BE2C (cell line): ENCODE results near the gene TSPAN18.
A peak's percentile ranks its signal among the peaks of the same experiment; 100 is the strongest.

ENCODE experiments used
- DNase-seq: peaks from one replicate; pipeline ENCODE4 v3.0.0-alpha.2; 2020
- H3K27me3 ChIP-seq: fragments of 250-450 bp; sonication (Bioruptor Pico); 2 replicates; pipeline ENCODE4 v1.5.1; 2020; ENCODE audit warnings: mild to moderate bottlenecking
- H3K36me3 ChIP-seq: fragments of 250-450 bp; sonication (Bioruptor Pico); 2 replicates; pipeline ENCODE4 v1.5.1; 2020; ENCODE audit warnings: mild to moderate bottlenecking
- H3K4me1 ChIP-seq: fragments of 250-450 bp; sonication (Bioruptor Pico); 2 replicates; pipeline ENCODE4 v1.5.1; 2020
- H3K4me3 ChIP-seq: 2 replicates; pipeline ENCODE4 v1.5.1; 2011; ENCODE audit warnings: low read depth, low read length
- H3K9me3 ChIP-seq: fragments of 250-450 bp; sonication (Bioruptor Pico); 2 replicates; pipeline ENCODE4 v1.5.1; 2020
- TF ChIP-seq, protein P1 (sequence below): IDR thresholded peaks from 2 replicates; pipeline ENCODE4 v1.5.1; 2012; ENCODE audit warnings: mild to moderate bottlenecking, low read depth, low read length

Gene TSPAN18

GRCh38 chr11:44754876-44755555 lies 28.3 kb downstream of the TSPAN18 start:
- Histone ChIP-seq H3K4me1 (peaks cover 25% of the 10 kb centered on the region), H3K9me3 (no peaks in the 10 kb centered on the region), H3K36me3 (no peaks in the 10 kb centered on the region), H3K27me3 (no peaks in the 10 kb centered on the region), H3K4me3 (no peak overlapping the region)
- TF ChIP-seq, protein P1, sequence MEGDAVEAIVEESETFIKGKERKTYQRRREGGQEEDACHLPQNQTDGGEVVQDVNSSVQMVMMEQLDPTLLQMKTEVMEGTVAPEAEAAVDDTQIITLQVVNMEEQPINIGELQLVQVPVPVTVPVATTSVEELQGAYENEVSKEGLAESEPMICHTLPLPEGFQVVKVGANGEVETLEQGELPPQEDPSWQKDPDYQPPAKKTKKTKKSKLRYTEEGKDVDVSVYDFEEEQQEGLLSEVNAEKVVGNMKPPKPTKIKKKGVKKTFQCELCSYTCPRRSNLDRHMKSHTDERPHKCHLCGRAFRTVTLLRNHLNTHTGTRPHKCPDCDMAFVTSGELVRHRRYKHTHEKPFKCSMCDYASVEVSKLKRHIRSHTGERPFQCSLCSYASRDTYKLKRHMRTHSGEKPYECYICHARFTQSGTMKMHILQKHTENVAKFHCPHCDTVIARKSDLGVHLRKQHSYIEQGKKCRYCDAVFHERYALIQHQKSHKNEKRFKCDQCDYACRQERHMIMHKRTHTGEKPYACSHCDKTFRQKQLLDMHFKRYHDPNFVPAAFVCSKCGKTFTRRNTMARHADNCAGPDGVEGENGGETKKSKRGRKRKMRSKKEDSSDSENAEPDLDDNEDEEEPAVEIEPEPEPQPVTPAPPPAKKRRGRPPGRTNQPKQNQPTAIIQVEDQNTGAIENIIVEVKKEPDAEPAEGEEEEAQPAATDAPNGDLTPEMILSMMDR: no peak
- peak; percentile 63 for DNase-seq

DNA sequence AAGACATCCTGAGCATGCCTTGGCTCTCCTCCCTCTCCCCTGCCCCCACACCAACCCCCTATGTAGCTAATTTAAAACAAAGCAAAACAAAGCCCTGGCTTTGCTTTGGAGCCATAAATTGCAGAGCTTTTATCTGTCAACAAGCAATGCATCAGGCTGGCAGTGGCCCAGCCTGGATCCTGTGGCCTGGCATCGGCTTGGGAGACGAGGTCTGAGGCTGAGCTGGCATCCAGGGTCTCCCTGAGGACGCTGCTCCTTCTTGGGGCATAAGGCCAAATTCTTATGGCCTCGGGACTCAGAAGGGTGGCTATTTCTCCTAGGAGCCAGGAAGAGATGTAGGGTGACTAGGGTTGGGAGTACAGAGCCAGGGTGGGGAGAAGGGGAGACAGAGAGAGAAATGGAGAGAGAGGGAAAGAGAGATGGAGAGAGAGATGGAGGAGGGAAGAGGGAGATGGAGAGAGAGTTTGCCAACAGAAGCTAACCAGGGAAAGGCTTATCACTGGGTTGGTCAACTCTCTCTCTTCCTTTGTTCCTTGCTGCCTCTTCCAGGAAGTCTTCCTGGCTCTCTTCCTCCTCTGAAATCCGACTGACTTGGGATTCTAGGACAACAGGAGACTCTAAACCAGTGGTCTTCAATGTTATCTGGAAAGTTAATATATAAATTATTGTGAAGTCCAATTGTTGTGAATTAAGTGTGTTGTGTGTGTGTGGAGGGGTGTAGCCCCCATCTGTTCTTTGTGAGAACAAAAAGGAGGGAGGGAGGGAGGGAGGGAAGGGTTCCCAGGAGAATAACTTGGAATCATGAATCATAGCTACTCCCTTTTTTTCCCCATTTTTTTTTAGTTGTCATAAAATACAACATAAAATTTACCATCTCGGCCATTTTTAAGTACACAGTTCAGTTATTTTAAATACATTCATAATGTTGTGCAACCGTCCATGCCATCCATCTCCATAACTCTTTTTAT lies 29.1 kb downstream of the TSPAN18 start:
- TF ChIP-seq, protein P1: no peak
- H3K9me3 ChIP-seq: no peaks in the 10 kb centered on the region
- H3K4me3 ChIP-seq: no peak overlapping the region
- H3K27me3 ChIP-seq: no peaks in the 10 kb centered on the region
- peak; percentile 31 for DNase-seq
- no peaks in the 10 kb centered on the region for H3K36me3 ChIP-seq
- peaks cover 30% of the 10 kb centered on the region for H3K4me1 ChIP-seq

GRCh38 chr11:44758983-44759382 lies 32.2 kb downstream of the TSPAN18 start:
- Histone ChIP-seq H3K9me3 (no peaks in the 10 kb centered on the region), H3K4me3 (no peak overlapping the region), H3K36me3 (no peaks in the 10 kb centered on the region), H3K27me3 (no peaks in the 10 kb centered on the region), H3K4me1 (peaks cover 37% of the 10 kb centered on the region)
- DNase-seq: no peak
- TF ChIP-seq, protein P1: no peak

DNA sequence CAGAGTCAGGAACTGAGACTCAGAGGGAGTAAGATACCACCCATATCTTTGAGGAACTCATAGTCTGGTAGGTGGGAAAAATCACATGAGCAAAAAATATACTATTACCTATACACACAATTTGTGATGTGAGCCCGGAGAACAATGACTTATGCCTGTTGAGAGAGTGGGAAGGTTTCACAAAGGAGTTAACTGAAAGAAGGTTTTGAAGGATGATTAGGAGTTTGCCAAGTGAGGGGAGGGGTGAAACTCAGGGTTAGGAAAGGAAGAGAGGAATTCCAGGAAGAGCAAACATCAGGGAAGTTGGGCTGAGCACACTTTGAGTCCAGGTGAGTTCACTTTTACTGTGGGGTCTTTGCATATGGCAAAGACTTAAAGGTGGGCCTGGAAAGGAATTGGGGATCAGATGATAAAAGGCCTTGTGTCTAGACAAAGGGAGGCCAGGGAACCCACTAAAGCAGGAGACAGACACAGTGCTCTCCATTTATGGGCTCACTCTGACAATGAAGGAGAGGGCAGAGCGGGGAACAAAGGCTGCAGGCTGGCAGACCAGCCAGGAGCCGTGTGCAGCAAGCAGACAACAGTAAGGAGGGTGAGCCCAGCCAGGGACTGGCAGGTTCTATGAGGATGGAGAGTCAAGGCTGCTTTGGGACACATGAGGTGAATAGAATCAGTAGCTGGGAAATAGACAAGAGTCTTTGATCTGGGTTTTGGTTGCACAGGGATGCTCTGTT lies 33.1 kb downstream of the TSPAN18 start:
- H3K27me3 ChIP-seq: no peaks in the 10 kb centered on the region
- TF ChIP-seq, protein P1: no peak
- H3K9me3 ChIP-seq: no peaks in the 10 kb centered on the region
- no peak for DNase-seq
- H3K4me1 ChIP-seq: peaks cover 30% of the 10 kb centered on the region
- H3K36me3 ChIP-seq: no peaks in the 10 kb centered on the region
- no peak overlapping the region for H3K4me3 ChIP-seq

- Histone ChIP-seq H3K4me3 (no peak overlapping the region), H3K4me1 (peaks cover 27% of the 10 kb centered on the region)
- DNase-seq: no peak
Observed at GRCh38 chr11:44760477-44760872, 33.7 kb downstream of the TSPAN18 start.

More at GRCh38 chr11:44760477-44760872, 33.7 kb downstream of the TSPAN18 start:
- Histone ChIP-seq H3K36me3 (no peaks in the 10 kb centered on the region), H3K27me3 (no peaks in the 10 kb centered on the region), H3K9me3 (no peaks in the 10 kb centered on the region)
- TF ChIP-seq, protein P1: no peak
